ENCODE results near the gene POC1B. TPM values are rescaled to one million over a fixed set of nuclear protein-coding genes. Genes with fewer than 3 reads are reported as not detected.
A peak's percentile ranks its signal among the peaks of the same experiment; 100 is the strongest.

Gene POC1B
- total RNA-seq, 1 experiment from 2014 or later: 13.6 TPM

DNA sequence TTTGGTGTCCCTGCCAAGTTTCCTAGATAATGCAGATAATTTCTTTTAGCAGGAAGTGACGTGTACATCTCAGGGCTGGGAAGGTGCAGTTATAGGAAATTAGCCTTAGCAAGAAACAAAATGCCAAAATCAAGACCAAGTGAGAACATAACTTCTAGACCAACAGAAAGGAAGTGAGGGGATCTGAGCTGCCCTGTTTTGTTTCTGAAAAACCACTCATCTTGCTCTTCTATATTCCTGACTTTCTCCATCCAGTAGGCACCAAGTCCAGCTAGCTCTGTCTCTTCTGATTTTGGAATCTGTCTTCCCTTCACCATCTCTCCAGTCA lies 149.7 kb downstream of the POC1B start:
- Histone ChIP-seq H3K4me1 (replicated peaks; ENCODE audit: insufficient read depth) (peaks cover 25% of the 10 kb centered on the region), H3K27ac (no peak overlapping the region), H3K27me3 (ENCODE audit: insufficient read depth, low read depth) (no peaks in the 10 kb centered on the region), H3K36me3 (ENCODE audit: low read depth) (no peaks in the 10 kb centered on the region), H3K9me2 (ENCODE audit: insufficient read depth) (0 out of 2 replicates have a peak, but pooled peaks cover 5% of the 10 kb centered on the region), H3K4me3 (no peak overlapping the region), H3K79me2 (ENCODE audit: low read depth) (no peaks in the 10 kb centered on the region), H3K4me2 (no peak overlapping the region), H3F3A (ENCODE audit: insufficient read depth, low read depth) (peaks cover 7% of the 10 kb centered on the region; the same call in 1 of the 2 replicates), H3K9me3 (ENCODE audit: insufficient read depth, low read depth) (peaks cover 5% of the 10 kb centered on the region), H2AFZ (no peak overlapping the region), H4K20me1 (ENCODE audit: insufficient read depth) (no peaks in the 10 kb centered on the region)
- intact Hi-C loops (cut with micrococcal nuclease; ENCODE audit: unreplicated experiment): no loop called here
- ChIA-PET CTCF (no interaction called here), POLR2A (ENCODE audit: unreplicated experiment) (no interaction called here)
- TF ChIP-seq, protein P1, sequence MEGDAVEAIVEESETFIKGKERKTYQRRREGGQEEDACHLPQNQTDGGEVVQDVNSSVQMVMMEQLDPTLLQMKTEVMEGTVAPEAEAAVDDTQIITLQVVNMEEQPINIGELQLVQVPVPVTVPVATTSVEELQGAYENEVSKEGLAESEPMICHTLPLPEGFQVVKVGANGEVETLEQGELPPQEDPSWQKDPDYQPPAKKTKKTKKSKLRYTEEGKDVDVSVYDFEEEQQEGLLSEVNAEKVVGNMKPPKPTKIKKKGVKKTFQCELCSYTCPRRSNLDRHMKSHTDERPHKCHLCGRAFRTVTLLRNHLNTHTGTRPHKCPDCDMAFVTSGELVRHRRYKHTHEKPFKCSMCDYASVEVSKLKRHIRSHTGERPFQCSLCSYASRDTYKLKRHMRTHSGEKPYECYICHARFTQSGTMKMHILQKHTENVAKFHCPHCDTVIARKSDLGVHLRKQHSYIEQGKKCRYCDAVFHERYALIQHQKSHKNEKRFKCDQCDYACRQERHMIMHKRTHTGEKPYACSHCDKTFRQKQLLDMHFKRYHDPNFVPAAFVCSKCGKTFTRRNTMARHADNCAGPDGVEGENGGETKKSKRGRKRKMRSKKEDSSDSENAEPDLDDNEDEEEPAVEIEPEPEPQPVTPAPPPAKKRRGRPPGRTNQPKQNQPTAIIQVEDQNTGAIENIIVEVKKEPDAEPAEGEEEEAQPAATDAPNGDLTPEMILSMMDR (conservative IDR thresholded peaks at IDR 0.05): no peak
- TF ChIP-seq EZH2 (IDR thresholded peaks at IDR 0.05; ENCODE audit: low read depth): no peak
- no peak for DNase-seq
- BruUV-seq (replicated peaks): no TSS peak

DNA sequence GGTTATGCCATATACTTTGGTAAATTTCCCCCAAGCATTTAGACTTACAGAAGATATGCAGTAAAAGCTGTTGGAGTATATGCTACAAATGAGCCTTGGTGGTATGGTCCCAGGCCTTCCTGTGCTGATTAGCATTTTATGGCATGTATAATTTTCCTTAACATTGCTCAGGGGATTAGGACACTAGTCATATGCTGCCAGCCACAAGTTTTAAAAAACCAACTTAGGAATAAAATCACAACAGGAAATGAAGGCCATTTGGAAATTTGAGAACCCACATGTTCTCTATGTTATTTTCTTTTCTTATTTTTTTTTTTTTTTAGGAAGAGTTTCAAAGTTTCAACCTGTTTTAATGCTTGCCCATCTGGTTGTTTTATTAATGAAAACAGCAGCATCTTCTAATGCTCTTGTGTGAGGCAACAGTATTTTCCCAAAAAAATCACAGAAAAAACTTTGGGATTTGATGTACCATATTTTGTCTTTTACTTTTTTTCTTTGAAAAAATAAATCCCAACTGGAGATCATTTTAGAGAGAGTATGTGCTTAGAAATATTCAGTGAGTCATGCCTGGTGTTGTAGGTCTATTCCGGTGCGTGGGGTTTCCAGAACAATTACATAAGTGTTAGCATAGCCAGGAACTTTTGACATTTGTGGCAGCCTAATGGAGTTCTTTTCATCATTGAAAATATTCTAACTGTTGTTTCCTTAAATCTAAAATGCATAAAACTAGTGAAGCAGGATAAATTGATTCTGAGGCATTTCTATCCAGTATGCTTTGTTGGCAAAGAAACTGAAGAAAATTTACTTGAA lies 151.9 kb downstream of the POC1B start:
- no peak overlapping the region for H3K27ac ChIP-seq

DNA sequence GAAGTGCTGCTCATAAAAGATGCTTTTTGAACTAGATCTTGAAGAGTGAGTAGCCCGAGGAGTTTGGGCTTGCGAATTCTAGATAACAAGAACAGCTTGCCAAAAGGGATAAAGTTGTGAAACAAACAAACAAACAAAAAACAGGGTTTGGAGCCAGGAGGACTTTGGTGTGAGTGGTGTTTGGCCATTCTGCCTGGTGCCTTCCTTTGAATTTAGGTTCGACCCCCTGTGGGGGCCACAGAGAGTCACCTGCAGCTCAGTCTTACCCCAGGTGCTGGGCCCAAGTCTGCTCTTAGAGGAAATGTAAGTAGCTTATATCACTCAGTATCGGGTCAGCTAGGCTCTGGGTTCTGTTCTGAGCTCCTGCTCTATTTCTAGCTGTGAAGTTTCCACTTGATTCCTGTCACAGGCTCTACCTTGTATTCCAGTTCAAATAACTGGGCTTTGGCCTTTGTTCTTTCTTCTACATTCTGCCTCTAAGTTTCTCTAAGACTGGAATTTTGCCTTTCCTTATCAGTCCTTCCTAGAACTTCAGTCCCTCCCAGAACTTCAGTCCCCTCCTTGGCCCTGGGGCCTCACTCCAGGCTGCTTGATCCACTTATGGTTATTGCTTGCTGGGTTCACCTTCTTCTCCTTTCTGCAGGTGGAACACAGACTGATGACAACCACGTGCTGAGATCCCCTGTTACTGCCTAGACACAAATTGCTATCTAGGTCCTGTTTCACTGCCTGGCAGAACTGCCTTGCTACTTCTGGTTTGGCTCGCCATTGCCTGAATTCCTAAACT lies 153.1 kb downstream of the POC1B start:
- Histone ChIP-seq H3K9me3 (ENCODE audit: insufficient read depth, low read depth) (peaks cover 5% of the 10 kb centered on the region), H3K9me2 (ENCODE audit: insufficient read depth) (0 out of 2 replicates have a peak, but pooled peaks cover under 1% of the 10 kb centered on the region), H3K27me3 (ENCODE audit: insufficient read depth, low read depth) (no peaks in the 10 kb centered on the region), H3K4me1 (replicated peaks; ENCODE audit: insufficient read depth) (peaks cover 25% of the 10 kb centered on the region), H3K36me3 (ENCODE audit: low read depth) (no peaks in the 10 kb centered on the region), H3K79me2 (ENCODE audit: low read depth) (no peaks in the 10 kb centered on the region), H3K4me3 (no peak overlapping the region), H4K20me1 (ENCODE audit: insufficient read depth) (no peaks in the 10 kb centered on the region), H3F3A (ENCODE audit: insufficient read depth, low read depth) (peaks cover 13% of the 10 kb centered on the region; the same call in 1 of the 2 replicates), H3K4me2 (peak overlapping the region; percentile 35; the same call in 1 of the 2 replicates), H2AFZ (no peak overlapping the region), H3K27ac (peak overlapping the region; percentile 29)
- intact Hi-C loops (cut with micrococcal nuclease; ENCODE audit: unreplicated experiment): loop anchor here (5.0 kb wide), 1 partner anchor 80 kb away; no protein-coding TSS in a partner anchor
- DNase-seq: peak in 1 of 2 experiments; percentile 81
- no TSS peak for BruUV-seq (replicated peaks)
- ChIA-PET POLR2A (ENCODE audit: unreplicated experiment) (interaction anchor here (0.7 kb wide), 1 partner anchor 19 kb away, joined by 22 read pairs; no protein-coding TSS in a partner anchor), CTCF (no interaction called here)
- TF ChIP-seq, protein P1 (conservative IDR thresholded peaks at IDR 0.05): no peak
- TF ChIP-seq EZH2 (IDR thresholded peaks at IDR 0.05; ENCODE audit: low read depth): no peak

More for the DNA sequence above, 151.9 kb downstream of the POC1B start:
- BruUV-seq (replicated peaks): no TSS peak
- peak in 1 of 2 experiments; percentile 32 for DNase-seq
- no peak overlapping the region for H2AFZ ChIP-seq
- ChIA-PET POLR2A (ENCODE audit: unreplicated experiment) (interaction anchor here (0.7 kb wide), 3 partner anchors 19 to 756 kb away, joined by 3 to 22 read pairs (median 4); no protein-coding TSS in a partner anchor), CTCF (no interaction called here)
- H3K4me2 ChIP-seq: 0 out of 2 replicates have a peak overlapping the region, but pooled peaks have one; percentile 1
- H3K4me1 ChIP-seq (replicated peaks; ENCODE audit: insufficient read depth): peaks cover 25% of the 10 kb centered on the region
- no peaks in the 10 kb centered on the region for H4K20me1 ChIP-seq (ENCODE audit: insufficient read depth)
- H3F3A ChIP-seq (ENCODE audit: insufficient read depth, low read depth): peaks cover 13% of the 10 kb centered on the region; the same call in 1 of the 2 replicates
- 0 out of 2 replicates have a peak, but pooled peaks cover 5% of the 10 kb centered on the region for H3K9me2 ChIP-seq (ENCODE audit: insufficient read depth)
- peaks cover 5% of the 10 kb centered on the region for H3K9me3 ChIP-seq (ENCODE audit: insufficient read depth, low read depth)
- H3K27me3 ChIP-seq (ENCODE audit: insufficient read depth, low read depth): no peaks in the 10 kb centered on the region
- H3K4me3 ChIP-seq: no peak overlapping the region
- no peaks in the 10 kb centered on the region for H3K36me3 ChIP-seq (ENCODE audit: low read depth)
- TF ChIP-seq, protein P1 (conservative IDR thresholded peaks at IDR 0.05): no peak
- no peak for TF ChIP-seq EZH2 (IDR thresholded peaks at IDR 0.05; ENCODE audit: low read depth)
- H3K79me2 ChIP-seq (ENCODE audit: low read depth): no peaks in the 10 kb centered on the region
- intact Hi-C loops (cut with micrococcal nuclease; ENCODE audit: unreplicated experiment): loop anchor here (5.0 kb wide), 1 partner anchor 78 kb away; no protein-coding TSS in a partner anchor
